IMR-90 (cell line): ENCODE data around the gene RASGRP4. TPM values are rescaled to one million over a fixed set of nuclear protein-coding genes. Genes with fewer than 3 reads are reported as not detected.

Source experiments
- ATAC-seq: fragments of 200-7000 bp; cut with Tn5 transposase; 2 replicates; pipeline ENCODE4 v1.9.1; 2020; ENCODE audit warnings: low read depth, mild to moderate bottlenecking, moderate library complexity
- BruUV-seq: library from RNA; stranded (reverse); fragments of 400-500 nt; replicated peaks from 2 replicates; lab custom pipeline; 2021; lab: Mats Ljungman, UMichigan
- CTCF ChIA-PET: fragments of 300-600 bp; formaldehyde crosslinking; extraction: SDS; loops from one replicate; lab custom pipeline; 2021; ENCODE audit warnings: antibody characterized with exemption; lab: Yijun Ruan, JAX
- POLR2A ChIA-PET: fragments of 300-600 bp; sonication (Branson Sonifier 250); formaldehyde crosslinking; loops from one replicate; lab custom pipeline; 2022; ENCODE audit warnings: antibody characterized with exemption; ENCODE audit not compliant: unreplicated experiment; lab: Charles Lee
- DNase-seq: peaks from one replicate; pipeline ENCODE4 v3.0.0; 2013
- H2AFZ ChIP-seq: replicated peaks from 2 replicates; pipeline ENCODE3; 2013; ENCODE audit warnings: low read length, mild to moderate bottlenecking; ENCODE audit not compliant: poor library complexity
- H2AK5ac ChIP-seq: 2 replicates; pipeline ENCODE4 v1.6.1; 2013; ENCODE audit warnings: low read depth, low read length, inconsistent platforms
- H2AK9ac ChIP-seq: replicated peaks from 2 replicates; pipeline ENCODE3; 2013; ENCODE audit warnings: mild to moderate bottlenecking, low read depth, low read length, moderate library complexity; ENCODE audit not compliant: poor library complexity
- H2BK120ac ChIP-seq: 2 replicates; pipeline ENCODE4 v1.6.1; 2013; ENCODE audit warnings: low read depth, low read length, inconsistent platforms
- H2BK15ac ChIP-seq: 3 replicates; pipeline ENCODE4 v1.6.1; 2013; ENCODE audit warnings: low read depth, low read length, inconsistent platforms
- H2BK20ac ChIP-seq: 2 replicates; pipeline ENCODE4 v1.6.1; 2013; ENCODE audit warnings: low read depth, mild to moderate bottlenecking, inconsistent platforms, low read length, moderate library complexity
- H2BK5ac ChIP-seq: 2 replicates; pipeline ENCODE4 v1.6.1; 2013; ENCODE audit warnings: mild to moderate bottlenecking, low read depth, low read length, inconsistent platforms; ENCODE audit not compliant: poor library complexity, severe bottlenecking
- H3K14ac ChIP-seq: replicated peaks from 2 replicates; pipeline ENCODE4 v1.6.1; 2013; ENCODE audit warnings: low read depth, low read length, inconsistent platforms
- H3K18ac ChIP-seq: 2 replicates; pipeline ENCODE4 v1.6.1; 2013; ENCODE audit warnings: low read depth, low read length, control low read depth
- H3K23ac ChIP-seq: 2 replicates; pipeline ENCODE4 v1.6.1; 2013; ENCODE audit warnings: low read depth, low read length, inconsistent platforms
- H3K27ac ChIP-seq: 2 replicates; pipeline ENCODE4 v1.5.1; 2013; ENCODE audit warnings: mild to moderate bottlenecking, control low read depth, low read length; ENCODE audit not compliant: insufficient read depth
- H3K27me3 ChIP-seq: 2 replicates; pipeline ENCODE4 v1.6.1; 2013; ENCODE audit warnings: low read length; ENCODE audit not compliant: control insufficient read depth, insufficient read depth
- H3K36me3 ChIP-seq: 2 replicates; pipeline ENCODE4 v1.6.1; 2013; ENCODE audit warnings: low read length, mixed read lengths; ENCODE audit not compliant: control insufficient read depth, insufficient read depth
- H3K4ac ChIP-seq: 2 replicates; pipeline ENCODE4 v1.6.1; 2013; ENCODE audit warnings: low read depth, low read length, inconsistent platforms
- H3K4me1 ChIP-seq: 2 replicates; pipeline ENCODE4 v1.6.1; 2013; ENCODE audit warnings: low read length, mixed read lengths; ENCODE audit not compliant: control insufficient read depth, insufficient read depth
- H3K4me2 ChIP-seq: 2 replicates; pipeline ENCODE4 v1.6.1; 2013; ENCODE audit warnings: low read depth, mild to moderate bottlenecking, control low read depth, low read length, moderate library complexity
- H3K4me3 ChIP-seq: 2 replicates; pipeline ENCODE4 v1.5.1; 2013; ENCODE audit warnings: low read depth, mild to moderate bottlenecking, control low read depth, low read length, moderate library complexity; ENCODE audit not compliant: insufficient read depth
- H3K56ac ChIP-seq: 2 replicates; pipeline ENCODE4 v1.6.1; 2013; ENCODE audit warnings: low read length, inconsistent platforms; ENCODE audit not compliant: insufficient read depth; ENCODE audit errors: extremely low read depth
- H3K79me1 ChIP-seq, 2 experiments: 2 replicates each; pipeline ENCODE4 v1.6.1; 2013; ENCODE audit warnings: low read length in 2 of 2, inconsistent platforms in 1 of 2, low read depth in 1 of 2
- H3K9ac ChIP-seq: 2 replicates; pipeline ENCODE4 v1.6.1; 2013; ENCODE audit warnings: low read depth, low read length, control low read depth
- H3K9me1 ChIP-seq: 2 replicates; pipeline ENCODE4 v1.6.1; 2013; ENCODE audit warnings: low read length, inconsistent platforms; ENCODE audit not compliant: insufficient read depth
- H3K9me3 ChIP-seq: 2 replicates; pipeline ENCODE4 v1.6.1; 2013; ENCODE audit warnings: low read length; ENCODE audit not compliant: control insufficient read depth, insufficient read depth
- H4K20me1 ChIP-seq: 2 replicates; pipeline ENCODE4 v1.6.1; 2013; ENCODE audit warnings: low read length, inconsistent platforms; ENCODE audit not compliant: insufficient read depth
- H4K5ac ChIP-seq: 2 replicates; pipeline ENCODE4 v1.6.1; 2013; ENCODE audit warnings: mild to moderate bottlenecking, low read depth, low read length, control low read depth
- H4K8ac ChIP-seq, 2 experiments: 2 replicates each; pipeline ENCODE4 v1.6.1; 2013; ENCODE audit warnings: low read depth in 2 of 2, low read length in 2 of 2, control low read depth in 1 of 2, inconsistent platforms in 1 of 2
- H4K91ac ChIP-seq: 2 replicates; pipeline ENCODE4 v1.6.1; 2013; ENCODE audit warnings: low read depth, low read length, inconsistent platforms; ENCODE audit not compliant: insufficient read depth
- FOS ChIP-seq: fragments of 150-350 bp; IDR thresholded peaks from 2 replicates; pipeline ENCODE4 v1.6.1; 2016; ENCODE audit warnings: low read depth, low read length
- POLR2A ChIP-seq: IDR thresholded peaks from 2 replicates; pipeline ENCODE4 v1.6.1; 2012; ENCODE audit warnings: mild to moderate bottlenecking, low read depth, low read length
- RFX5 ChIP-seq: IDR thresholded peaks from 2 replicates; pipeline ENCODE4 v1.8.0; 2012; ENCODE audit warnings: low read depth, mild to moderate bottlenecking, low read length, moderate library complexity
- USF2 ChIP-seq: fragments of 150-350 bp; IDR thresholded peaks from 2 replicates; pipeline ENCODE4 v1.6.1; 2017; ENCODE audit warnings: mild to moderate bottlenecking, antibody characterized with exemption, low read length, low read depth
- WGBS, 2 experiments: methylation state at CpG; one replicate each; pipeline versions ENCODE4 v1.1.5 to v1.1.7; 2013; ENCODE audit warnings: missing lambda C conversion rate in 2 of 2; ENCODE audit not compliant: insufficient read length in 1 of 2; ENCODE audit errors: extremely low coverage in 2 of 2; 5-methylcytosine and 5-hydroxymethylcytosine counted together
- dilution Hi-C: fragments of 300-500 bp; cut with HindIII; formaldehyde crosslinking; loops from one replicate; pipeline ENCODE4 v1.14.3; 2018; ENCODE audit warnings: low sequenced_read_pairs; ENCODE audit not compliant: unreplicated experiment
- in situ Hi-C: fragments of 300-500 bp; cut with MboI; formaldehyde crosslinking; loops from 3 replicates; pipeline ENCODE4 v1.14.3; 2019; ENCODE audit warnings: low sequenced_read_pairs, inconsistent platforms, mixed read lengths
- intact Hi-C: fragments of 100-400 bp; cut with micrococcal nuclease; formaldehyde crosslinking; loops from 2 replicates; pipeline ENCODE4 v1.10.0; 2022
- polyA plus RNA-seq, 3 experiments: library from polyadenylated mRNA; depleted of rRNA; stranded (reverse); fragments of >200 nt; gene quantifications; 2 replicates each; pipeline ENCODE4 v1.2.3, GENCODE V29; 2012; ENCODE audit warnings: low replicate concordance in 1 of 3
- total RNA-seq: library from RNA; depleted of rRNA; stranded (reverse); fragments of >200 nt; gene quantifications from 2 replicates; pipeline ENCODE4 v1.2.3, GENCODE V29; 2012

The RASGRP4 gene
- total and polyA plus RNA-seq, 2 of the 4 experiments (the other 2 are of a cell fraction) = not detected

- H3K27me3 ChIP-seq = no peaks in the 10 kb centered on the region
- H2AK9ac ChIP-seq = peak overlapping the region; percentile 100
- peak; percentile 82 for TF ChIP-seq POLR2A
- TF ChIP-seq RFX5 = no peak
- TF ChIP-seq USF2 = peak; percentile 75
- TF ChIP-seq FOS = 0 out of 2 replicates have a peak, but pooled peaks have one; percentile 2
- intact Hi-C loops (loop anchor here (2.0 to 5.0 kb wide), 2 partner anchors 15 to 157 kb away; partner anchors contain the start of gene PSMD8), in situ Hi-C loops (no loop called here), dilution Hi-C loops (no loop called here)
- peaks cover 11 to 46% of the 10 kb centered on the region in 2 experiments; a peak in 3 of 4 replicates for H3K79me1 ChIP-seq
- ChIA-PET POLR2A (interaction anchor here (0.5 to 2.4 kb wide), 5 partner anchors 14 to 947 kb away, joined by 3 to 12 read pairs (median 3); partner anchors contain the start of genes FAM98C and PSMD8), CTCF (interaction anchor here (1.0 kb wide), 1 partner anchor 14 kb away, joined by 5 read pairs; the partner anchor contains the start of gene FAM98C)
- no TSS peak for BruUV-seq
- peak overlapping the region; percentile 90 for H3K23ac ChIP-seq
- peaks cover 7% of the 10 kb centered on the region for H3K9me1 ChIP-seq
- H3K4me1 ChIP-seq = peaks cover 4% of the 10 kb centered on the region
- ATAC-seq (peak; percentile 4), DNase-seq (peak; percentile 82)
- H3K18ac ChIP-seq = peak overlapping the region; percentile 42; the same call in 1 of the 2 replicates
- peak overlapping the region; percentile 95 for H3K14ac ChIP-seq
- H2AFZ ChIP-seq = peak overlapping the region; percentile 90
- H3K4ac ChIP-seq = peak overlapping the region; percentile 97
- H3K56ac ChIP-seq = peak overlapping the region; percentile 86
- H4K8ac ChIP-seq = peak overlapping the region; percentile 90 to 96
- H2BK5ac ChIP-seq = peak overlapping the region; percentile 84
- peak overlapping the region; percentile 96 for H4K91ac ChIP-seq
- H2BK20ac ChIP-seq = peak overlapping the region; percentile 92; the same call in 1 of the 2 replicates
- H3K4me3 ChIP-seq = peak overlapping the region; percentile 67
- peak overlapping the region; percentile 13 for H4K5ac ChIP-seq
- H3K9me3 ChIP-seq = no peaks in the 10 kb centered on the region
- H3K9ac ChIP-seq = peak overlapping the region; percentile 83
- WGBS, 2 experiments = 11% methylated on average over 3 of the region's 28 CpGs; no CpG with 5 or more reads in 1 of the 2 experiments
- peaks cover 8% of the 10 kb centered on the region for H4K20me1 ChIP-seq
- H2BK120ac ChIP-seq = peak overlapping the region; percentile 89
- peak overlapping the region; percentile 93; the same call in 2 of the 3 replicates for H2BK15ac ChIP-seq
- H3K4me2 ChIP-seq = peak overlapping the region; percentile 96
- H3K36me3 ChIP-seq = peaks cover 19% of the 10 kb centered on the region
- H2AK5ac ChIP-seq = peak overlapping the region; percentile 100
- peak overlapping the region; percentile 90 for H3K27ac ChIP-seq
These were observed 36.7 kb downstream of the RASGRP4 start for GRCh38 chr19:38389101-38389925.
